ENCODE data around the gene BCL2A1. TPM values are rescaled to one million over a fixed set of nuclear protein-coding genes. Genes with fewer than 3 reads are reported as not detected.

The BCL2A1 gene
- total and polyA plus RNA-seq, 2 of the 4 experiments (the other 2 are of a cell fraction): 2.3 to 4.5 TPM

GRCh38 chr15:79952329-79952728 is 18.7 kb downstream of the BCL2A1 start:
- in situ Hi-C loops (cut with MboI; ENCODE audit: low sequenced_read_pairs) (no loop called here), intact Hi-C loops (cut with micrococcal nuclease) (no loop called here), dilution Hi-C loops (cut with HindIII; ENCODE audit: low sequenced_read_pairs, unreplicated experiment) (no loop called here)
- H3K18ac ChIP-seq (ENCODE audit: low read depth, low read length): no peak overlapping the region; the same call in 1 of the 2 replicates
- H4K20me1 ChIP-seq (ENCODE audit: insufficient read depth, low read length): no peaks in the 10 kb centered on the region
- H2BK20ac ChIP-seq (ENCODE audit: low read depth, low read length): no peak overlapping the region
- H4K5ac ChIP-seq (ENCODE audit: low read depth, low read length): no peak overlapping the region
- ATAC-seq (ENCODE audit: low read depth): no peak
- H2BK120ac ChIP-seq (ENCODE audit: low read depth, low read length): no peak overlapping the region
- H3K23ac ChIP-seq (ENCODE audit: low read depth, low read length): no peak overlapping the region
- no peaks in the 10 kb centered on the region for H3K27me3 ChIP-seq (ENCODE audit: control insufficient read depth, insufficient read depth, low read length)
- no peak overlapping the region for H2BK15ac ChIP-seq (ENCODE audit: low read depth, low read length)
- no peak overlapping the region for H3K14ac ChIP-seq (replicated peaks; ENCODE audit: low read depth, low read length)
- no peak overlapping the region for H3K9ac ChIP-seq (ENCODE audit: low read depth, low read length)
- peaks cover 8% of the 10 kb centered on the region for H3K4me1 ChIP-seq (ENCODE audit: control insufficient read depth, insufficient read depth, low read length)
- ChIA-PET POLR2A (ENCODE audit: unreplicated experiment) (no interaction called here), CTCF (no interaction called here)
- no peak overlapping the region for H3K4me2 ChIP-seq (ENCODE audit: low read depth, low read length)
- no peak overlapping the region for H3K27ac ChIP-seq (ENCODE audit: insufficient read depth, low read length)
- H3K56ac ChIP-seq (ENCODE audit: extremely low read depth, insufficient read depth, low read length): no peak overlapping the region
- no peaks in the 10 kb centered on the region for H3K9me3 ChIP-seq (ENCODE audit: control insufficient read depth, insufficient read depth, low read length)
- H3K36me3 ChIP-seq (ENCODE audit: control insufficient read depth, insufficient read depth, low read length): no peaks in the 10 kb centered on the region
- no peak overlapping the region for H2AFZ ChIP-seq (replicated peaks; ENCODE audit: low read length, poor library complexity)
- H2AK9ac ChIP-seq (replicated peaks; ENCODE audit: low read depth, low read length, poor library complexity): no peak overlapping the region
- no peak overlapping the region; the same call in 1 of the 2 replicates for H2AK5ac ChIP-seq (ENCODE audit: low read depth, low read length)
- no peak overlapping the region for H3K4me3 ChIP-seq (ENCODE audit: insufficient read depth, low read depth, low read length)
- H3K9me1 ChIP-seq (ENCODE audit: insufficient read depth, low read length): no peaks in the 10 kb centered on the region
- no peak overlapping the region for H4K91ac ChIP-seq (ENCODE audit: insufficient read depth, low read depth, low read length)
- no peak overlapping the region for H4K8ac ChIP-seq (ENCODE audit: low read depth in 2 of 2, low read length in 2 of 2)
- WGBS, 2 experiments (ENCODE audit: extremely low coverage in 2 of 2, insufficient read length in 1 of 2): 100% methylated on average over 1 of the region's 2 CpGs; no CpG with 5 or more reads in 1 of the 2 experiments
- no peak for DNase-seq
- BruUV-seq (replicated peaks): no TSS peak
- no peak overlapping the region for H3K4ac ChIP-seq (ENCODE audit: low read depth, low read length)
- H3K79me1 ChIP-seq (ENCODE audit: low read depth in 1 of 2, low read length in 2 of 2): no peaks in the 10 kb centered on the region
- no peak overlapping the region for H2BK5ac ChIP-seq (ENCODE audit: low read depth, low read length, poor library complexity, severe bottlenecking)
- TF ChIP-seq CTCF (conservative IDR thresholded peaks at IDR 0.05; ENCODE audit: low read depth, low read length) (no peak), POLR2A (IDR thresholded peaks at IDR 0.05; ENCODE audit: low read depth, low read length) (no peak), FOS (IDR thresholded peaks at IDR 0.05; ENCODE audit: low read depth, low read length) (no peak), ELK1 (IDR thresholded peaks at IDR 0.05; ENCODE audit: borderline replicate concordance, low read depth, low read length) (no peak), BHLHE40 (IDR thresholded peaks at IDR 0.05; ENCODE audit: low read depth, low read length) (no peak), NFE2L2 (IDR thresholded peaks at IDR 0.05; ENCODE audit: low read depth, low read length) (no peak), RAD21 (IDR thresholded peaks at IDR 0.05; ENCODE audit: low read length) (no peak), CHD1 (IDR thresholded peaks at IDR 0.05; ENCODE audit: low read depth, low read length) (no peak), RFX5 (IDR thresholded peaks at IDR 0.05; ENCODE audit: low read depth, low read length) (no peak)

Data from IMR-90 (cell line).